Neural progenitor cell (in vitro differentiated cells): Measurements from ENCODE around the gene ANKRD1. TPM values are rescaled to one million over a fixed set of nuclear protein-coding genes. Genes with fewer than 3 reads are reported as not detected.

Experiments used
- DNase-seq: peaks from one replicate; pipeline ENCODE4 v3.0.0-alpha.2; 2016; ENCODE audit warnings: low spot score
- H2AFZ ChIP-seq: fragments of 200-600 bp; sonication (generic); replicated peaks from 2 replicates; pipeline ENCODE4 v1.6.1; 2016; ENCODE audit warnings: antibody characterized with exemption
- H3F3A ChIP-seq: fragments of 200-600 bp; sonication (generic); 2 replicates; pipeline ENCODE4 v1.6.1; 2016; ENCODE audit warnings: antibody characterized with exemption, low read depth
- H3K27ac ChIP-seq: fragments of 200-600 bp; sonication (generic); 2 replicates; pipeline ENCODE4 v1.5.1; 2016; ENCODE audit warnings: mild to moderate bottlenecking
- H3K27me3 ChIP-seq: fragments of 200-600 bp; sonication (generic); 2 replicates; pipeline ENCODE4 v1.6.1; 2016; ENCODE audit warnings: mild to moderate bottlenecking, moderate library complexity
- H3K36me3 ChIP-seq: fragments of 200-600 bp; sonication (generic); 2 replicates; pipeline ENCODE4 v1.5.1; 2016
- H3K4me1 ChIP-seq: fragments of 200-600 bp; sonication (generic); 2 replicates; pipeline ENCODE4 v1.6.1; 2016; ENCODE audit warnings: mixed run types
- H3K4me2 ChIP-seq: fragments of 200-600 bp; sonication (generic); 2 replicates; pipeline ENCODE4 v1.6.1; 2016
- H3K4me3 ChIP-seq: fragments of 200-600 bp; sonication (generic); 2 replicates; pipeline ENCODE4 v1.5.1; 2016
- H3K79me2 ChIP-seq: fragments of 200-600 bp; sonication (generic); 2 replicates; pipeline ENCODE4 v1.6.1; 2016; ENCODE audit warnings: low read depth
- H3K9ac ChIP-seq: fragments of 200-600 bp; sonication (generic); 2 replicates; pipeline ENCODE4 v1.6.1; 2016
- H3K9me3 ChIP-seq: fragments of 200-600 bp; sonication (generic); 2 replicates; pipeline ENCODE4 v1.5.1; 2016; ENCODE audit warnings: low read depth
- H4K20me1 ChIP-seq: fragments of 200-600 bp; sonication (generic); 2 replicates; pipeline ENCODE4 v1.6.1; 2016; ENCODE audit warnings: low read depth
- H3K27ac Mint-ChIP-seq: 3 replicates; pipeline ENCODE4 v1.8.0; 2021; ENCODE audit warnings: mixed read lengths
- H3K27me3 Mint-ChIP-seq: 2 replicates; pipeline ENCODE4 v1.8.0; 2022; ENCODE audit warnings: low read depth, mild to moderate bottlenecking, inconsistent platforms, moderate library complexity, mixed read lengths; ENCODE audit not compliant: insufficient read depth
- H3K36me3 Mint-ChIP-seq: 3 replicates; pipeline ENCODE4 v1.8.0; 2021; ENCODE audit warnings: mixed read lengths
- H3K4me1 Mint-ChIP-seq: 3 replicates; pipeline ENCODE4 v1.8.0; 2021; ENCODE audit warnings: mixed read lengths
- H3K4me3 Mint-ChIP-seq: 3 replicates; pipeline ENCODE4 v1.8.0; 2021; ENCODE audit warnings: mild to moderate bottlenecking, moderate library complexity, mixed read lengths
- H3K9me3 Mint-ChIP-seq: 3 replicates; pipeline ENCODE4 v1.8.0; 2020; ENCODE audit warnings: mixed read lengths
- CTCF ChIP-seq: fragments of 200-600 bp; sonication (generic); IDR thresholded peaks from 2 replicates; pipeline ENCODE4 v1.5.1; 2017; ENCODE audit warnings: antibody characterized with exemption, mild to moderate bottlenecking
- EZH2 ChIP-seq: fragments of 200-600 bp; sonication (generic); IDR thresholded peaks from 2 replicates; pipeline ENCODE4 v1.6.1; 2017; ENCODE audit warnings: antibody characterized with exemption, mild to moderate bottlenecking, moderate library complexity
- EZH2phosphoT487 ChIP-seq: fragments of 200-600 bp; sonication (generic); IDR thresholded peaks from 2 replicates; pipeline ENCODE4 v1.6.1; 2017; ENCODE audit warnings: antibody characterized with exemption
- total RNA-seq: library from RNA; depleted of rRNA; stranded (reverse); fragments of >200 nt; gene quantifications from 2 replicates; pipeline ENCODE4 v1.2.3, GENCODE V29; 2015; ENCODE audit warnings: low replicate concordance

ANKRD1 gene
- total RNA-seq, 1 donor from 2014 or later, result 1.2 TPM

- H3K4me1 ChIP-seq, result peaks cover 7% of the 10 kb centered on the region
- peak overlapping the region; percentile 97 for H3K27ac Mint-ChIP-seq
- H3K36me3 ChIP-seq, result no peaks in the 10 kb centered on the region
- H3K4me2 ChIP-seq, result peak overlapping the region; percentile 83
- H3K4me1 Mint-ChIP-seq, result peaks cover 21% of the 10 kb centered on the region
- H3K4me3 ChIP-seq, result peak overlapping the region; percentile 95
- peaks cover 10% of the 10 kb centered on the region for H3K9me3 ChIP-seq
- peaks cover 6% of the 10 kb centered on the region for H3K27me3 Mint-ChIP-seq
- peaks cover 31% of the 10 kb centered on the region for H3K79me2 ChIP-seq
- no peak overlapping the region for H3K9ac ChIP-seq
- no peaks in the 10 kb centered on the region for H3K27me3 ChIP-seq
- H3F3A ChIP-seq, result no peaks in the 10 kb centered on the region
- peaks cover 20% of the 10 kb centered on the region for H4K20me1 ChIP-seq
- DNase-seq, result peak; percentile 88
- peak overlapping the region; percentile 100 for H2AFZ ChIP-seq
- peak overlapping the region; percentile 97 for H3K4me3 Mint-ChIP-seq
- H3K36me3 Mint-ChIP-seq, result no peaks in the 10 kb centered on the region
- H3K27ac ChIP-seq, result no peak overlapping the region
- peaks cover 20% of the 10 kb centered on the region for H3K9me3 Mint-ChIP-seq
- TF ChIP-seq EZH2phosphoT487 (no peak), CTCF (peak; percentile 72)
Observed at GRCh38 chr10:90871279-90871765, 49.6 kb downstream of the ANKRD1 start.

- Mint-ChIP-seq H3K4me3 (no peak overlapping the region), H3K27ac (no peak overlapping the region), H3K9me3 (peaks cover 18% of the 10 kb centered on the region), H3K4me1 (peaks cover 2% of the 10 kb centered on the region), H3K36me3 (no peaks in the 10 kb centered on the region), H3K27me3 (peaks cover 7% of the 10 kb centered on the region)
- no peaks in the 10 kb centered on the region for H3F3A ChIP-seq
- H3K9me3 ChIP-seq, result peaks cover 10% of the 10 kb centered on the region
- H3K4me2 ChIP-seq, result no peak overlapping the region
- TF ChIP-seq EZH2 (no peak), CTCF (no peak), EZH2phosphoT487 (no peak)
- H3K79me2 ChIP-seq, result no peaks in the 10 kb centered on the region
- DNase-seq, result no peak
- H3K4me1 ChIP-seq, result no peaks in the 10 kb centered on the region
- H2AFZ ChIP-seq, result no peak overlapping the region
- H3K36me3 ChIP-seq, result no peaks in the 10 kb centered on the region
- no peak overlapping the region for H3K27ac ChIP-seq
- no peaks in the 10 kb centered on the region for H4K20me1 ChIP-seq
- no peaks in the 10 kb centered on the region for H3K27me3 ChIP-seq
- H3K4me3 ChIP-seq, result no peak overlapping the region
- no peak overlapping the region for H3K9ac ChIP-seq
Observed at GRCh38 chr10:90866050-90866598, 54.8 kb downstream of the ANKRD1 start.

GRCh38 chr10:90865401-90865800, 55.5 kb downstream of the ANKRD1 start:
- H3K27me3 Mint-ChIP-seq, result peaks cover 7% of the 10 kb centered on the region
- H2AFZ ChIP-seq, result no peak overlapping the region
- H3F3A ChIP-seq, result no peaks in the 10 kb centered on the region
- H3K9ac ChIP-seq, result no peak overlapping the region
- H3K9me3 Mint-ChIP-seq, result peaks cover 12% of the 10 kb centered on the region
- H3K27me3 ChIP-seq, result no peaks in the 10 kb centered on the region
- H4K20me1 ChIP-seq, result no peaks in the 10 kb centered on the region
- H3K79me2 ChIP-seq, result no peaks in the 10 kb centered on the region
- no peak overlapping the region for H3K27ac ChIP-seq
- H3K27ac Mint-ChIP-seq, result no peak overlapping the region
- H3K4me2 ChIP-seq, result no peak overlapping the region
- no peaks in the 10 kb centered on the region for H3K4me1 ChIP-seq
- H3K36me3 Mint-ChIP-seq, result no peaks in the 10 kb centered on the region
- H3K4me1 Mint-ChIP-seq, result no peaks in the 10 kb centered on the region
- no peak overlapping the region for H3K4me3 Mint-ChIP-seq
- no peak for DNase-seq
- no peaks in the 10 kb centered on the region for H3K36me3 ChIP-seq
- no peak overlapping the region for H3K4me3 ChIP-seq
- no peak for TF ChIP-seq EZH2
- TF ChIP-seq CTCF, result peak; percentile 29
- peaks cover 10% of the 10 kb centered on the region for H3K9me3 ChIP-seq
